B cell (primary cell): ENCODE results near the gene PAPSS1. TPM values are rescaled to one million over a fixed set of nuclear protein-coding genes. Genes with fewer than 3 reads are reported as not detected.

Experiments used
- ATAC-seq: fragments of 200-7000 bp; cut with Tn5 transposase; one replicate; pipeline ENCODE4 v1.10.0; 2021; ENCODE audit warnings: low read depth, mild to moderate bottlenecking, moderate number of reproducible peaks, moderate library complexity
- CTCF ChIA-PET: fragments of 350-600 bp; sonication (Branson Sonifier 250); formaldehyde crosslinking; loops from one replicate; lab custom pipeline; 2021; ENCODE audit warnings: antibody characterized with exemption, inconsistent platforms; lab: Charles Lee
- POLR2A ChIA-PET: fragments of 350-600 bp; sonication (Branson Sonifier 250); formaldehyde crosslinking; loops from one replicate; lab custom pipeline; 2021; ENCODE audit warnings: antibody characterized with exemption; lab: Charles Lee
- DNase-seq: peaks from one replicate; pipeline ENCODE4 v3.0.0; 2013
- H2AFZ ChIP-seq: 2 replicates; pipeline ENCODE4 v1.6.1; 2012; ENCODE audit warnings: mild to moderate bottlenecking, low read depth, low read length; ENCODE audit not compliant: insufficient read depth, poor library complexity, severe bottlenecking
- H3K27ac ChIP-seq, 2 donors: 1 replicate in 1 of 2; 2 replicates in 1 of 2; pipeline ENCODE4 v1.5.1; 2012 to 2013; ENCODE audit warnings: low read length in 2 of 2, mild to moderate bottlenecking in 2 of 2, moderate library complexity in 1 of 2
- H3K27me3 ChIP-seq, 4 experiments: fragments of 200-600 bp in 1 of 4; sonication (generic) in 1 of 4; replicated peaks in 1 of 4; 1 replicate in 2 of 4; 2 replicates in 2 of 4; pipeline versions ENCODE4 v1.6.1 to v1.7.0; 2013 to 2016; ENCODE audit warnings: low read length in 3 of 4, mild to moderate bottlenecking in 2 of 4, mixed read lengths in 1 of 4, moderate library complexity in 1 of 4; ENCODE audit not compliant: insufficient read depth in 4 of 4, control insufficient read depth in 3 of 4; ENCODE audit errors: control extremely low read depth in 1 of 4
- H3K36me3 ChIP-seq, 2 experiments: replicated peaks in 1 of 2; 1 replicate in 1 of 2; 2 replicates in 1 of 2; pipeline versions ENCODE4 v1.6.1 to v1.7.1; 2013; ENCODE audit warnings: low read length in 1 of 2; ENCODE audit not compliant: insufficient read depth in 2 of 2, control insufficient read depth in 1 of 2; ENCODE audit errors: control extremely low read depth in 1 of 2, extremely low read depth in 1 of 2
- H3K4me1 ChIP-seq, 2 donors: fragments of 200-600 bp in 1 of 2; sonication (generic) in 1 of 2; 1 replicate in 1 of 2; 2 replicates in 1 of 2; pipeline versions ENCODE4 v1.5.1 to v1.6.1; 2013 to 2017; ENCODE audit warnings: low read length in 2 of 2; ENCODE audit not compliant: control insufficient read depth in 2 of 2, insufficient read depth in 2 of 2
- H3K4me2 ChIP-seq: replicated peaks from 2 replicates; pipeline ENCODE3; 2012; ENCODE audit warnings: mild to moderate bottlenecking, low read depth, low read length; ENCODE audit not compliant: poor library complexity, severe bottlenecking
- H3K4me3 ChIP-seq, 5 experiments: fragments of 200-600 bp in 1 of 5; sonication (generic) in 1 of 5; 1 replicate in 3 of 5; 2 replicates in 2 of 5; pipeline versions ENCODE4 v1.5.1 to v1.7.0; 2011 to 2016; ENCODE audit warnings: low read length in 4 of 5, mild to moderate bottlenecking in 4 of 5, low read depth in 2 of 5, control low read depth in 1 of 5, moderate library complexity in 1 of 5; ENCODE audit not compliant: insufficient read depth in 1 of 5; ENCODE audit errors: control extremely low read depth in 1 of 5, extremely low read depth in 1 of 5
- H3K79me2 ChIP-seq: fragments of 200-600 bp; sonication (generic); one replicate; pipeline ENCODE4 v1.6.0; 2016; ENCODE audit warnings: low read length; ENCODE audit not compliant: control insufficient read depth, insufficient read depth
- H3K9ac ChIP-seq: fragments of 200-600 bp; sonication (generic); 2 replicates; pipeline ENCODE4 v1.6.1; 2017; ENCODE audit warnings: mild to moderate bottlenecking, low read length, moderate library complexity
- H3K9me3 ChIP-seq, 3 donors: one replicate each; pipeline versions ENCODE4 v1.6.1 to v1.7.1; 2013; ENCODE audit warnings: low read length in 2 of 3; ENCODE audit not compliant: control insufficient read depth in 2 of 3, insufficient read depth in 1 of 3; ENCODE audit errors: control extremely low read depth in 1 of 3
- H4K20me1 ChIP-seq: 2 replicates; pipeline ENCODE4 v1.6.0; 2012; ENCODE audit warnings: mild to moderate bottlenecking, low read length; ENCODE audit not compliant: insufficient read depth, control insufficient read depth, poor library complexity, severe bottlenecking
- H3K27ac Mint-ChIP-seq: one replicate; pipeline ENCODE4 v1.8.0; 2021; ENCODE audit warnings: mixed read lengths
- H3K27me3 Mint-ChIP-seq: one replicate; pipeline ENCODE4 v1.8.0; 2021; ENCODE audit warnings: mixed read lengths
- H3K4me1 Mint-ChIP-seq: one replicate; pipeline ENCODE4 v1.8.0; 2021; ENCODE audit warnings: mixed read lengths
- H3K4me3 Mint-ChIP-seq: one replicate; pipeline ENCODE4 v1.8.0; 2021; ENCODE audit warnings: mixed read lengths
- H3K9me3 Mint-ChIP-seq: one replicate; pipeline ENCODE4 v1.8.0; 2022; ENCODE audit warnings: mixed read lengths; ENCODE audit not compliant: insufficient read depth
- CTCF ChIP-seq: fragments of 200-600 bp; IDR thresholded peaks from one replicate; pipeline ENCODE4 v1.8.0; 2022; ENCODE audit warnings: antibody characterized with exemption, mild to moderate bottlenecking
- EZH2 ChIP-seq: IDR thresholded peaks from 2 replicates; pipeline ENCODE4 v1.6.1; 2012; ENCODE audit warnings: borderline replicate concordance, low read depth, mild to moderate bottlenecking, moderate library complexity, low read length; ENCODE audit not compliant: insufficient read depth, poor library complexity, severe bottlenecking
- WGBS: methylation state at CpG from one replicate; pipeline ENCODE4 v1.1.5; 2013; ENCODE audit warnings: missing lambda C conversion rate; ENCODE audit not compliant: insufficient coverage; 5-methylcytosine and 5-hydroxymethylcytosine counted together
- intact Hi-C: fragments of 100-400 bp; cut with micrococcal nuclease; formaldehyde crosslinking; loops from one replicate; pipeline ENCODE4 v1.10.0; 2022
- polyA plus RNA-seq: library from polyadenylated mRNA; depleted of rRNA; stranded (reverse); fragments of >200 nt; gene quantifications from 2 replicates; pipeline ENCODE4 v1.2.3, GENCODE V29; 2012
- total RNA-seq, 2 donors: library from RNA; stranded (reverse); fragments of 120-200 nt in 1 of 2; gene quantifications; 1 replicate in 1 of 2; 2 replicates in 1 of 2; pipeline versions ENCODE4 v1.2.3 to v1.2.4, GENCODE V29; 2013 to 2022

The PAPSS1 gene
- total and polyA plus RNA-seq, 2 donors (not counting 1 experiment from before 2014, with no cell fraction given) = 21.4 to 33.9 TPM

- H3K4me1 ChIP-seq = no peaks in the 10 kb centered on the region
- no peaks in the 10 kb centered on the region for H4K20me1 ChIP-seq
- Mint-ChIP-seq H3K4me3 (no peak overlapping the region), H3K9me3 (no peaks in the 10 kb centered on the region), H3K27me3 (no peaks in the 10 kb centered on the region), H3K27ac (no peak overlapping the region), H3K4me1 (no peaks in the 10 kb centered on the region)
- no peak overlapping the region for H3K9ac ChIP-seq
- H3K79me2 ChIP-seq = no peaks in the 10 kb centered on the region
- WGBS = 92% methylated on average over 1 of the region's 1 CpG
- no peak overlapping the region for H3K27ac ChIP-seq
- intact Hi-C loops = no loop called here
- no peak for DNase-seq
- no peaks in the 10 kb centered on the region for H3K27me3 ChIP-seq
- CTCF ChIA-PET = no interaction called here
- H3K36me3 ChIP-seq = peaks cover 2 to 24% of the 10 kb centered on the region in 2 experiments
- POLR2A ChIA-PET = no interaction called here
- ATAC-seq = no peak
- no peak overlapping the region for H2AFZ ChIP-seq
- H3K4me3 ChIP-seq = no peak overlapping the region
- H3K9me3 ChIP-seq = no peaks in the 10 kb centered on the region
- TF ChIP-seq CTCF (no peak), EZH2 (no peak)
- H3K4me2 ChIP-seq = no peak overlapping the region
Observed at GRCh38 chr4:107688421-107688820, 31.6 kb downstream of the PAPSS1 start.

GRCh38 chr4:107685740-107686139 is 34.3 kb downstream of the PAPSS1 start:
- H3K27ac ChIP-seq = no peak overlapping the region
- DNase-seq (no peak), ATAC-seq (no peak)
- no peaks in the 10 kb centered on the region for H3K9me3 ChIP-seq
- no peaks in the 10 kb centered on the region for H3K27me3 Mint-ChIP-seq
- peaks cover 5 to 21% of the 10 kb centered on the region in 2 experiments for H3K36me3 ChIP-seq
- no peak overlapping the region for H3K9ac ChIP-seq
- TF ChIP-seq EZH2 (no peak), CTCF (no peak)
- H3K9me3 Mint-ChIP-seq = no peaks in the 10 kb centered on the region
- no peaks in the 10 kb centered on the region for H3K4me1 ChIP-seq
- CTCF ChIA-PET = no interaction called here
- intact Hi-C loops = no loop called here
- no peaks in the 10 kb centered on the region for H4K20me1 ChIP-seq
- WGBS = no CpG with 5 or more reads among the region's 1 CpG
- H3K4me3 Mint-ChIP-seq = no peak overlapping the region
- H3K4me2 ChIP-seq = no peak overlapping the region
- POLR2A ChIA-PET = no interaction called here
- no peaks in the 10 kb centered on the region for H3K4me1 Mint-ChIP-seq
- H3K27me3 ChIP-seq = no peaks in the 10 kb centered on the region
- no peak overlapping the region for H3K27ac Mint-ChIP-seq
- no peak overlapping the region for H3K4me3 ChIP-seq
- no peak overlapping the region for H2AFZ ChIP-seq
- no peaks in the 10 kb centered on the region for H3K79me2 ChIP-seq
